ENCODE measurements around the gene PRXL2B. TPM values are rescaled to one million over a fixed set of nuclear protein-coding genes. Genes with fewer than 3 reads are reported as not detected.

The PRXL2B gene, protein sequence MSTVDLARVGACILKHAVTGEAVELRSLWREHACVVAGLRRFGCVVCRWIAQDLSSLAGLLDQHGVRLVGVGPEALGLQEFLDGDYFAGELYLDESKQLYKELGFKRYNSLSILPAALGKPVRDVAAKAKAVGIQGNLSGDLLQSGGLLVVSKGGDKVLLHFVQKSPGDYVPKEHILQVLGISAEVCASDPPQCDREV
- 12.4 TPM for total RNA-seq
- long read RNA-seq, transcript PRXL2B-203 (7 exons, 2,689 nt): major isoform, 9 of 25 reads
- long read RNA-seq, partial matches to known transcripts: 2 of 25 reads
- long read RNA-seq, other reads (novel, unspliced or antisense): 13 of 25 reads

DNA sequence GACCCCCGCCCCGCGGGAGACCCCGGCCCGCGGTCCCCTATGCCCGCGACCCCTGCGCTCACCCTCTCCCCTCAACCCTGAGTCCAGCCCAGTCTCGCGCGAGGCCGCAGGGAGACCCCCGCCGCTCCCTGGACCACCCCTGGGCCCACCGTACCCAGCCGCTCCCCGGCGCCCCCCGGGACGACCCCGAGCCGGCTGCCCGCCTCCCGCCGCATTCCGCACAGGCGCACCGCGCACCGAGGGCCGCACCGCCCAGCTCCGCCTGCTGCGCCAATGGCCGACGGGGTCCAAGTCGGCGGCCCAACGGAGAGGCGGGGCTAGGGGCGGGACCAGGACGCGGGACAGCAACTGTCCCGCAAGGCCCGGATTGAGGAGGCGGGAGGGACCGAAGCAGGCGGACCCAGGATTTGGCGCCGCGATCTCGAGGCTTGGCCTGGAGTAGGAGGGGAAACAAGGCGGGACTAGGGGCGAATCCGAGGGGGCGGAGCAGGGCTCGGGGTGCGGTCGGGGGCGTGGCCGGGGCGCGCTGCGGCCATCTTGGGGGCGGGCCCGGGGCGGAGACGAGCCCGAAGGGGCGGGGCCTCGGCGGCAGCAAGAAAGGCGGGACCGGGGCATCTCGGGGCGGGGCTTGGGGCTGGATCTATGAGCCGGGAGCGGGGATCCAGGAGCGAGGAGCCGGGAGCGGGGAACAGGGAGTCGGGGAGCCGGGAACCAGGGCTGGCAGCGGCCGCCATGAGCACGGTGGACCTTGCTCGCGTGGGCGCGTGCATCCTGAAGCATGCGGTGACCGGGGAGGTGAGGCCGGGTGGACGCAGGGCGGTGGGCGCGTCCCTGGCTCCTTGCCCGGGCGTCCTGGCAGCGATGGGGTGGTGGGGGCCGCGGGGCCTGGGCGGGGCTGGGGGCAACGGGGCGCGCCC, at the start of gene PRXL2B:
PRXL2B (plus strand) TSS at position 624 of the 917 bp plus-strand sequence; CDS start at position 733, 109 bp downstream.
- peak; percentile 100 for DNase-seq (ENCODE audit: low spot score)

DNA sequence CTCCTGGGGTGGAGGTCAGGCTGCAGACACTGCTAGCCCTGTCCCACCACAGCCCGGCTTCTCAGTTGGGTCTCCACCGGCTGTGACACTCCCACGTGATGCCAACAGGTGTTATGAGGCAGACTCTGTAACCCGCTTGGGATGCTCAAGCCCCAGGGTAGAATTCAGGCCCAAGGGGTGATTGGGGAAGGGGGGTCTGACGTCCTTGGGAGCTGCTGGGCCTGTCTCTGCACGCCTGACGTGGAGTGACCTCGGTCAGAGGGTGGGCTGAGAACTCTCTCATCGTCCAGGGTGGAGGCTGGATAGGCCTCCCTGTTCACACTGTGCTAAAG, 48.8 kb upstream of the PRXL2B start:
- DNase-seq (ENCODE audit: low spot score): no peak

DNA sequence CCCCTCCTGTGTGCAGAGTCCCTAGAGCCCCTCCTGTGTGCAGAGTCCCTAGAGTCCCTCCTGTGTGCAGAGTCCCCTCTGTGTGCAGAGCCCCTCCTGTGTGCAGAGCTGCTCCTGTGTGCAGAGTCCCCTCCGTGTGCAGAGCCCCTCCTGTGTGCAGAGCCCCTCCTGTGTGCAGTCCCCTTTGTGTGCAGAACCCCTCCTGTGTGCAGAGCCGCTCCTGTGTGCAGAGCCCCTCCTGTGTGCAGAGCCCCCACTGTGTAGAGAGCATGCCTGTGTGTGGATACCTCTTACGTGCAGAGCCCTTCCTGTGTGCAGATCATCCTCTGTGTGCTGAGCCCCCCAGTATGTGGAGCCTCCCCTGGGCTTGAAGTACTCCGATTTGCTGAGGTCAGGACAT, 48.2 kb upstream of the PRXL2B start:
- no peak for DNase-seq (ENCODE audit: low spot score)

DNA sequence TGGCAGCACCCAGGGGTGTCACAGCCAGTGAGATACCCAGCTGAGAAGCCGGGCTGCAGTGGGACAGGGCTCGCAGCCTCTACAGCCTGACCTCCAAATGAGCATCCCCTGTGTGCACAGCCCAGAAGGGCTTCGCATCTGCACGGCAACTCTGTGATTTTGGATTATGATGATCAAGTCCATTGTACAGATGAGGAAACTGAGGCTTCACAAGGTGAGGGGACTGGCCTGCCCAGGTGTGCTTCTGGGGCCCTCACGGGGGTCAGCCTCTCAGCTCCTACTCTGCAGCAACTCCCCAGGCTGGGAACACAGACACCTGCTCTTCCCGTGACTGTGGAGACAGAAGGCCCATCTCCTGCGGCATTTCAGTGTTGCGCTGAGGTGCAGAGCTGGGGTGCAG, 47.7 kb upstream of the PRXL2B start:
- DNase-seq (ENCODE audit: low spot score): no peak

DNA sequence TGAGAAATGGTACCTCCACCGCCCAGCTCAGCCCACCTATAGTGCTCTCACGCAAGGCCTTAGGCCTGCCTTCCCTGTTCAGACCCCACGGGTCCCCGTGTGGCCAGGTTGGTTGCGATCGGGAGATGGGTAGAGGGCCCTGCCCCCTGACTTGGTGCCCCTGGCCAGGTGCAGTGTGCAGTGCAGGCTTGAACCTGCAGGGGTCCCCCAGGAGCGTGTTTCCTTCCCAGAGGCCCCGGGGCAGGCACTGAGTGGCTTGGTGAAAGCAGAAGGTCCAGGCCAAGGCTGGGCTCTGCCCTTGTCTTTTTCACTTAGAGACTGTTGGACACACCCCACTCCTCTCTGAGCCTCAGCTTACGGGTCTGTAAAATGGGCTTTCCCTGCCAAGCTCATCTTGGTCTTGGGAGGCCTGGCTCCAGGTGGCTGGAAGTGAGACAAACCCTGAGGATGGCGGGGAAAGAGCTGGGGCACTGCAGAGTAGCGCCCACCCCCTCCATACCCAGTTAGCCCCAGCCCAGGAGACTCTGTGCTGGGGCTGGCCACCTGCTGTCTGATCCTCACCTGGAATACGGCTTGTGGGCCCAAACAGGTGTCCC, 47.2 kb upstream of the PRXL2B start:
- no peak for DNase-seq (ENCODE audit: low spot score)

DNA sequence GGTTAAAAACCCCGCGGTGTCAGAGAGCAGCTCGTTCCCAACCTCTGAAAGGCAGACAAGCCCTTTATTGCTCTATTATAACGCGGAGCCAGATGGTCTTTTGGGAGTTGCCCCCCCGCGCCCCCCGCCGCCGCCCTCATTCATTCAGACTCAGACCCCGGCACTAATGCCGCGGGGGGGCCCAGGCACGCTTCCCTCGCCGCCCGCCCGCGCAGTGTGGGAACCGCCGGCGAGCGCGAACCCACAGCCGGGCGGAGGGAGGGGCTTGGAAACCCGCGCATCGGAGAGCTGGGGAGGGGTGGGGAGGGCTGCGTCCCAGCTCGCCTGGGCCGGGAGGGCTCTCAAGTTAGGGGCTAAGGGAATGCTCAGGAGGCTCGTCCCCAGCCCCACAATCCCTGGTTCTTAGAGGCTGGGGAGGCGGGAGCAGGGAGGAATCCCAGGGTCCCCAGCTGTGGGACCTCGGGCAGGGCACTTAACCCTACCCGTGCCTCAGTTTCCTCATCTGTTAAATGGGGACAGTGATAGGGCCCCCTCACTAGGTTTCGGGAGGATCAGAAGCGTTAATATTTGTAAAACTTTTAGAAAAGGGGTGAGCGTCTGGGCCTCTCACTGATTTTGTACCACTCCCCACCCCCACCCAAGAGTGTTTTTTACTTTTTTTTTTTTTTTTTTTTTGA, 45.6 kb upstream of the PRXL2B start:
- DNase-seq (ENCODE audit: low spot score): no peak

DNA sequence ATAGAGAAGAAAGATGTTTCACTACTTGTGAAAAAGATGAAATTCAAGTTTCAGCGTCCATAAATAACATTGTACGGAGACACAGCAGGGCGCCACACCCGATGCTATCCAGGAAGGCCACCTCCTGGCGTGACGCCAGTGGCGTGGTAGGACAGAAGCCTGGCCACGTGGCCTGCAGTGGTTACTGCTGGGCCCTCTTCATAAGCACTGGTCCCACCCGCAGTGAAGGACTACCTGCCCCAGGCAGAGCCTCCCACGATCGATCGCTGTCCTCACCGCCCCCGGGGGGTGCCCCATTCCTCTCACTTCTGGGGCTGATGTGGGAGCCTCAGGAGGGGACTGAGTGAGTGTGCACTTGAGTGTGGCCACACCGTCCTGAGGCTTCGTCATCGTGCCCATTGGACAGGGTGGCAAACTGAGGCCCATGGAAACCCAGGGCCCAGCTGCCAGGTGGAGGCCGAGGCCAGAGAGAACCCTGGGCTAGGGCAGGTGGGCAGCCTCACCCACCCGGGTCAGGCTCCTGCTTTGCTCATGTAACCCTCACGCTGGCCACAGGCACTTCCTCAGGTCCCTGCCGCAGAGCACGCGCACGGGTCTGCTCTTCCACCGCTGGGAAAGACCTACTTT, 44.8 kb upstream of the PRXL2B start:
- no peak for DNase-seq (ENCODE audit: low spot score)

DNA sequence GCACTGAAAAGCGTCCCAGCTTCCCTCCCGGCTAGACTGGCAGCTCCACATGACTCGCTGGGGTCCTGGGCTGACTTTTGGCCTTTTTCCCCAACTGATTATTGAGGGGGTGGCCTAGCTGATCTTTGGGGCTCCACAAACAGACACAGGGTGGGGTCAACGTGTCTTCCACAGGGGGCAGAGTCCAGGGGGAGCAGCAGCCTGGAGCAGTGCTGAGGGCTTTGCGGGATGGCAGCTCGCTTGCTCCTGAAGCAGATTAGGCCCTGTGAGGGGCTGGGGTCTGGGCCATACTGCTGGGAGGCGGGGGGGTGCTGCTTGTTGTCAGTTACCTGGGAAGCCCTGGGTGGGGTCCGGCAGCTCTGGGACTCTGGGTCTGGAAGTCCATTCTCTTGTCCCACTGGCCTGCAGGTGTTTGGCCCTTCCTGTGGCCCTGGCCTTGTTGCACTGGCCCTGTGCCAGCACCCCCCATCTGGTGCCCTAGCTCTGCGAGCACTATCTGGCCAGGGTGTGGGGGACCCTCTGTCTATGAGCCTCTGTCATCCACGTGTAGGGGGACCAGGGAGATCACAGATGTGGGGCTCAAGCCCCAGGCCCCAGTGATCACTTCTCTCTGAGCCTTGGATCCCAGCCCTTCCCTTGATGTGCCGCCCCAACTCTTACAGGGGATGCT, 44.2 kb upstream of the PRXL2B start:
- DNase-seq (ENCODE audit: low spot score): no peak

DNA sequence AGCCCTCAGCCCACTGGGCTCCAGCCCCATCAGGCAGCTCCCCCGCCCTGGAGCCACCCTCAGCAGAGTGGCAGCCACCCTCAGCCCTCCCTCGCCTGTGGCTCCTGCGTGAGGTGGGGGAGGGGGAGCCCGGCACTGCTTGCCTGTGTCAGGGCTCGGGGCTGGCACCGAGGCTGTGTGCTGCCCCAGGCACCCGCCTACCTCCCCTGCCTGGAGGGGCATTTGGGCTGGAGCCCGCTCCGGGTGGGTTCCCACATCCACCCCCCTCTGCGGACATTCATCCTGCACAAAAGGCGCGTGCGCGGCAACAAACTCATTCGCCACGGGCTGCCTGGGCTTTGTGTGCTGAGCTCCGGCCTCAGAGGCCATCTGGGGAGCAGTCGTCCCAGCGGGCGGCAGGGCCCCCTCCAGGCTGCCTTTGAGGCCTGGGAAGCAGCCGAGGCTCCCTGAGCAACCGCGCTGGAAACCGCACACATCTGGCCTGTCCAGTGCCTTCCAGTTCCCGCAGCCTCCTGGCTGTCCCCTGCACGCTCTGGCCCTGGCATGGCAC, 43.0 kb upstream of the PRXL2B start:
- no peak for DNase-seq (ENCODE audit: low spot score)

DNA sequence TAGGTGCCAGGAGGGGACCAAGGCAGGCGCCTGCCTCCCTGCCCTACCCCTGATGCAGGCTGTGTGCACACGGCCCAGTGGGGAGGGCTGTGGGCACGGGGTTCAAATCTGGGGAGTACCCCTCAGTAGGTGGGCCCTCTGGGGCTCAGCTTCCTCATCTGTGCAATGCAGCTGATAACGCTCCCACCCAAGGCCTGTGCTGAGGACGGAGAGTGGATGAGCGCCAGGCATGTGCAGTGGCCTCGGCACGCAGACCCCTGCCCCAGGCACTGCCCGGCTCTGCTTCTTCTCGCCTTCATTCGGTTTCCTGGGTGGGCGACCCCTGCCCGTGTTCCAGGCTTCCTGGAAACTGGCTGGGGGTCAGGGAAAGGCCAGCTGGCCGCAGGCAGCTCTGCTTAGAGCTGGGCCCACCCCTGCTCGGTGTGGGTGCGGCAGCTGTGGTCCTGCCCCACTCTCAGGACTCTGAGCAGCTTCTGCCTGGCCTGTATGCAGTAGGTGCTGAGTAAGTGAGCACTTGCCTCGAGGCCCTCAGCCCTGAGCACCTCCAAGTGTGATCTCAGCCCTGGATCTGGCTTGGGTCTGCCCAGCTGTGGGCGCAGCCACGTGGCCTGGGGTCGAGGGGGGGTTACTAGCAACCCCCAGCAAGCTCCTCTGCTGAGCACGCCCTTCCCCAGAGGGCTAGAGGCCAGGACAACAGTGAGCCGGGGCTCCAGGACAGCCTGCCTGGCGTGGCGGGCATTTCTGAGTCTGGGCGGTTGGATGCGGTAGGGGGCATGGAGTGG, 42.3 kb upstream of the PRXL2B start:
- no peak for DNase-seq (ENCODE audit: low spot score)

DNA sequence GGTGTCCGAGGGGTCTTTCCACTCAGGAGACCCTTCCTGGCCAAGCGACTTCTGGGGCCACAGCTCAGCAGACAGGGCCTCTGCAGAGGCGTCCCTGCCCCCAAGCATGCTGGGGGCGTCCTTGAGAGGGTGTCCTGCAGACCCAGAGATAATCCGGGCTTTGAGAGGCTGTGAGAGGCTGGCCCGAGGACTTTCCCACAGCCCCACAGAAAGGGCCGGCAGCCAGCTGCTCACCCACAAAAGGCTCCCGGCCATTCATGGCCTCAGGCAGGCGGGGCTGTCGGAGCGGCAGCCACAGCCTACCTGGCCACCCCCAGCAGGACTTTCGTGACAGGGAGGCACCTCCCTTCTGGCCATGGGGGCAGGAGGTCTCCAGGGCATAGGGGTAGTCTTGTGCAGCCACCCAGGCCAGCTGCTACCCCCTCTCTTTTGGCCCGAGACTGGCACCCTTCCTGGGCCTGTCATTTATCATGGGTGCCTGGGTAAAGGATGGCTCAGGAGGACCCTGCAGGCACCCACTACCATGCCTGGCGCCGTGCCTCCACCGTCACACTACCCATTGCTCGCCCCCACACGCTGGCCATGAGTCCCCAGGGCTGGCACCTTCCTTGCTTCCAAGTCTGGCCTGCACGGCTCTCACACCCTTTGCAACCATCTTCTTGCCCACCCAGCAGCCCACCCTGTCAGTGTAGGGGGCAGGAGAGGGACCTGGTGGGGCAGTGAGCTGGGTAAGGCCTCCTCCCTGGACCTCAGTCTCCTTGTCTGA, 41.5 kb upstream of the PRXL2B start:
- no peak for DNase-seq (ENCODE audit: low spot score)

DNA sequence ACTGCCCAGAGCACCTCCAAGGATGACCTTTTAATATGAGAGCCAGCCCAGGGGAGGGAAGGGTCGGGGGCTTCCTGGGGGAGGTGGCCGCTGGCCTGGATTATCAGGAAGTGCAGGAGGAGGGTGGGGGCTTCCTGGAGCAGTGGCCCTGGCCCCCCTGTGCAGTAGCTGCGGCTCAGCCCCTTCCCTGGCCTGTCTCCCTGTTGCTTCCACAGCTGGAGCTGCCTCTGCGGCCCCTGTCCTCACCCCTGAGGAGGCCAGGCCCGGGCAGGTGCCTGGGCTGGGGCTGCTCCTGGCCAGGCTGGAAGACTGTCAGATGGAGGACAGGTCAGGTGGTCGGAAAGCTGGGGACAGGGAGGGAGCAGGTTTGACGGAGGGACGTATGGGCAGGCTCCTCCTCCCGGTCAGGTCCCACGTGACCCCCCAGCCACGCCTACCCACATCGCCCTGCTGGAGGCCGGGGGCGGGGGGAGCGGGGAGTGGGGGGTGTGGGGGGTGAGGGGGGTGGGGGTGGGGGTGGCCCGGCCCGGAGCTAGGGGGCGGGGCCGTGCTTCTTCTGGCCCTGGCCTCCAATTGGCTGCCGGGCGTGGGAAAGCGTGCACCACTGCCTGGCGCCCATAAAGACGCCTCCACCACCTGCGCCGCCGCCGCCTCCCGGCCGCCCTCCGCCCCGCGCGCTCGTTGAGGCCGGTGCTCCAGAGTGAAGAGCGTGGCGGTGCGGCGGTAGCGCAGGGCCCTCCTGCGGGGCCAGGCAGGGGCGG, 40.6 kb upstream of the PRXL2B start:
- DNase-seq (ENCODE audit: low spot score): peak; percentile 93

DNA sequence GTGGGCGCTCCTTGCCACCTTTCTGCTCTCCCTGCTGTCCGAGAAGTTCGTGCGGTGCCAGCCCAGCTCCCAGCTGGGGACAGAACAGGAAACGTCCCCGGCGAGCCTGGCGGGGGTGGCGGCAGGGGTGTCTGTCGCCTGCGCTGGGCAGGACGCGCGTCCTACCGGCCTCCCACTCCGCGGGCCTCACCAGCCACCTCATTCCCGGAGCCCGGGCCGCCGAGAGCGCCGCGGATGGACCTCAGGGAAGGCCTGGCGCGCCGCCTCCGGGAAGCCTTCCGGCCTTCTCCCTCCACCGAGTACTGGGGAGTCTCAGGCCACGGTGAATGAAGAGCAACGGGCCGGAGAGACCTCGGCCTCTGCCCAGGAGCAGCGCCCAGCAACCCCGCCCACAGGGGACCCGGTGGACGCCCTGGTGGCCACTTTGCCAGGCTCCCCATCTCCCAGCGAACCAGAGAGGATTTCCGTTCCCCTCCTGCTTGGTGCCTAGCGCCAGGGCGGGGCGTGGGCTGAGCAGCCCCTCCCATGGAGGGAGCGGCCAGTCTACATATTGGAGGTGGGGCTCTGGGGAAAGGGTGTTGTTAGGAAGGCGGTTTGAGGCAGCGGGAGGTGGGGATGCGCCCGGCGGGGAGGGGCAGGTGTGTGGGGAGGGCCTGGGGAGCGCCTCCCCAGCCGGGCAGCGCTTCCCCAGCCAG, 39.9 kb upstream of the PRXL2B start:
- DNase-seq (ENCODE audit: low spot score): peak; percentile 93

DNA sequence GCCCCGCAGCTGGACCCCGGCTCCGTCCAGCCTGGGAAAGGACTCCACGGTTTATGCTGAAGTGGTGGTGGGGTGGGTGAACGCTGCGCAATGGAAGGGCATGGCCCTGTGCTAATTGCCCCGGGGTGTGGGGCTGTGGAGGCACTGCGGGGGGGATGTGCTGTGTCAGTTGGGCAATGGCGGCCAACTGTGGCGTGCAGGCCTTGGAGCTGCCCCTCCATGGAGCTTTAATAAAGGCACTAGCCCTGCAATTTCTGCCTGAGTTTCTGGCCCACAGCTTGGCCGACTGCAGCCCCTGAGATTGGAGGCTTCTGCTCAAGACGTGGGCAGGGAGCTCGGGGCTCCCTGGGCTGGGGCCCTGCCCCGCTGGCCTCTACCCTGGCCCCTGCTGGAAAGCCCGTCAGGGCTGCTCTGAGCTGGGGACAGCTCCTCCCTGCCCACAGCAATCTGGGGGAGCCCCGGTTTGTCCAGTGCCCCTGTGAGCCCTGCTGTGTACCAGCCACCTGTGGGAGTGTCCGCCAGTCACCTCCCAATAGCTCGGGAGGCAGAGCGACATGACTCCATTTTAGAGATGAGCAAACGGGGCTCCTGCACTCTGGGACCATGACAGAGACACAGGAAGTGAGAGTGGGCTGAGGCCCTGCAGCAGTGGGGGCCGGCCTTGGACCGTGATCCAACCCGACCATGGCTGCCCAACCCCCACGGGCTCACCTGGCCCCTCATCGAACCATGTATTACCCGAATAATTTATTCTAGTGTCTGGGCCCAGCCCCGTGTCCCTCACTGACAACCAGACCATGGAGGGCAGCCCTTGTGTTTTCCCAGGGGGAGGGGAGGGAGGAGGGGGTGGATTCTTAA, 39.1 kb upstream of the PRXL2B start:
- DNase-seq (ENCODE audit: low spot score): no peak

DNA sequence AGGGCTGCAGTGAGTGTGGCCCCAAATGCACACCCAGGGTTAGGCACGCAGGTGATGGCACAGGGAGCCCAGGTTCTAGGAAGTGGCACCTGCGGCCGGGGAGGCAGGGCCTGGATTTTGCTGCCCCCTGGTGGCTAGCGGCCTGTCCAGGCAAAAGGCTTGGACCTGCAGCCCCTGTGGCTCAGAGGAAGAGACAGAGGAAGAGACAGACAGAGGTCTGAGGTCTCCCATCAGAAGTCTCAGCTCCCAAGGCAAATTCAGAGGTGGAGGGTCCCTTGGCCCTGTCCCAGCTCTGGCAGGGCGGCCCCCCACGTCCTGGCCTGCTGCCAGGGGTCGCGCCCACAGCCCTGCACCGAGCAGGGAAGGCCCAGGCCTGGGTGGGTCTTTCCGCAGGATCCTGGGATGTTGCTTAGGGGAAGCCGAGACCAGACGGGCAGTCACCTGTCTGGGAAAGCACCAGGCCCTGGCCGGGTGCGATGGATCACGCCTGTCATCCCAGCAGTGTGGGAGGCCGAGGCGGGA, 38.4 kb upstream of the PRXL2B start:
- DNase-seq (ENCODE audit: low spot score): no peak

Measured in mesenteric fat pad (tissue), 1 donor.